ENCODE results near the gene MFAP3. TPM values are rescaled to one million over a fixed set of nuclear protein-coding genes. Genes with fewer than 3 reads are reported as not detected.

The MFAP3 gene
- total RNA-seq, 3 donors from 2014 or later (not counting 1 experiment from before 2014, with no cell fraction given) = 20.4 to 24.8 (median 22.7) TPM

DNA sequence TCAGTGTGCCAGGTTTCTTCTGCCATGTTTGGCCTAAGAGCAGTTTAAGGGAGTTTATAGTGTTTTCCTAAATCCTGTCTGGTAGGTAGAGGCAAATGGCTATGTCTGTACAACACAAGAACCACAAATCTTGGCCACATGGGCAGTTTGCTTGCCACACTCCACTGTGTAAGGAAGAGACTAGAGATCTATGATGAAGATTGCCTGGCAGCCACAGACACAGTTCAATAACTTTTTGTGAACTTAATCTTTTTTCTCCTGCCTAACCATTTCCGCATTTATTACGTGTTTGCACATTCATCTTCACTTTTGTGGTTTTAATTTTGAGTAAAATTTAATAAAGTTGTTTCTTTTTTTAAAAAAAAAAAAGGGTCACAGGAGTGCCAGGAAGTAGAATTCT lies 5.8 kb downstream of the MFAP3 start:
- ATAC-seq (peak; percentile 58 to 66 (median 64)), DNase-seq (no peak)
- Mint-ChIP-seq H3K4me3 (no peak overlapping the region), H3K9me3 (no peaks in the 10 kb centered on the region), H3K27me3 (ENCODE audit: low read depth in 2 of 2) (no peaks in the 10 kb centered on the region), H3K27ac (peak overlapping the region; percentile 68 to 76), H3K4me1 (peaks cover 70% of the 10 kb centered on the region in 2 donors), H3K36me3 (peaks cover 7% of the 10 kb centered on the region)
- Histone ChIP-seq H3K9me3 (ENCODE audit: control insufficient read depth, insufficient read depth, low read length) (no peaks in the 10 kb centered on the region), H3K4me3 (ENCODE audit: low read length) (no peak overlapping the region), H3K4me1 (ENCODE audit: control insufficient read depth, insufficient read depth, low read length) (peaks cover 4% of the 10 kb centered on the region), H3K27me3 (ENCODE audit: control insufficient read depth, insufficient read depth, low read length) (no peaks in the 10 kb centered on the region), H3K36me3 (ENCODE audit: control insufficient read depth, insufficient read depth, low read length) (peaks cover 10% of the 10 kb centered on the region), H3K27ac (ENCODE audit: low read length) (peak overlapping the region; percentile 26)
- TF ChIP-seq, protein P1, sequence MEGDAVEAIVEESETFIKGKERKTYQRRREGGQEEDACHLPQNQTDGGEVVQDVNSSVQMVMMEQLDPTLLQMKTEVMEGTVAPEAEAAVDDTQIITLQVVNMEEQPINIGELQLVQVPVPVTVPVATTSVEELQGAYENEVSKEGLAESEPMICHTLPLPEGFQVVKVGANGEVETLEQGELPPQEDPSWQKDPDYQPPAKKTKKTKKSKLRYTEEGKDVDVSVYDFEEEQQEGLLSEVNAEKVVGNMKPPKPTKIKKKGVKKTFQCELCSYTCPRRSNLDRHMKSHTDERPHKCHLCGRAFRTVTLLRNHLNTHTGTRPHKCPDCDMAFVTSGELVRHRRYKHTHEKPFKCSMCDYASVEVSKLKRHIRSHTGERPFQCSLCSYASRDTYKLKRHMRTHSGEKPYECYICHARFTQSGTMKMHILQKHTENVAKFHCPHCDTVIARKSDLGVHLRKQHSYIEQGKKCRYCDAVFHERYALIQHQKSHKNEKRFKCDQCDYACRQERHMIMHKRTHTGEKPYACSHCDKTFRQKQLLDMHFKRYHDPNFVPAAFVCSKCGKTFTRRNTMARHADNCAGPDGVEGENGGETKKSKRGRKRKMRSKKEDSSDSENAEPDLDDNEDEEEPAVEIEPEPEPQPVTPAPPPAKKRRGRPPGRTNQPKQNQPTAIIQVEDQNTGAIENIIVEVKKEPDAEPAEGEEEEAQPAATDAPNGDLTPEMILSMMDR (IDR thresholded peaks at IDR 0.05) = no peak
- intact Hi-C loops (cut with micrococcal nuclease) = no loop called here
- WGBS (ENCODE audit: insufficient coverage) = no CpG with 5 or more reads among the region's 2 CpGs

DNA sequence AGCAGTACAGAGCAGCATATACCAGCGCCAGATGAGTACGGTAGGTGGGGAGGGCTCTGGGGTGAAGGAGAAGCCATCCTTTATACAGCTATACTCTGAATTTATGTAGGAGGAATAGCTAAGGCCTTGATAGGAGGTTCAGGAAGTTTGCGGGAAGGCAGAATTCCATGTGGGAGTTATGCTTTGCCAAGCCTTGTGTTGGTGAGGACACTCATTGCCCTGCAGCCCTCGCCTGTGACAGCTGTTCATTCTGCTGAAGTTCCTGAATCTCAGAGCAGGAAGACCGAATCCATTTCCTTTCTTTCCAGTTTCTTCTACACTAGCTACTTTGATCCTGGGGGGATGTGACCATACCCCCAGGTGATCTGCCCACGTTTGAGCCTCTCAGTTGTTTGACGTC lies 7.7 kb downstream of the MFAP3 start:
- no peaks in the 10 kb centered on the region for H3K27me3 ChIP-seq (ENCODE audit: control insufficient read depth, insufficient read depth, low read length)
- H3K4me3 ChIP-seq (ENCODE audit: low read length) = no peak overlapping the region
- ATAC-seq = no peak
- no peak for DNase-seq
- TF ChIP-seq, protein P1 (IDR thresholded peaks at IDR 0.05) = no peak
- intact Hi-C loops (cut with micrococcal nuclease) = no loop called here
- H3K4me1 Mint-ChIP-seq = peaks cover 61 to 62% of the 10 kb centered on the region in 2 donors
- peaks cover 25% of the 10 kb centered on the region for H3K36me3 ChIP-seq (ENCODE audit: control insufficient read depth, insufficient read depth, low read length)
- no peaks in the 10 kb centered on the region for H3K9me3 Mint-ChIP-seq
- H3K36me3 Mint-ChIP-seq = peaks cover 11% of the 10 kb centered on the region
- peaks cover 4% of the 10 kb centered on the region for H3K4me1 ChIP-seq (ENCODE audit: control insufficient read depth, insufficient read depth, low read length)
- no peaks in the 10 kb centered on the region for H3K9me3 ChIP-seq (ENCODE audit: control insufficient read depth, insufficient read depth, low read length)
- H3K27me3 Mint-ChIP-seq (ENCODE audit: low read depth in 2 of 2) = no peaks in the 10 kb centered on the region
- WGBS (ENCODE audit: insufficient coverage) = 92% methylated on average over 7 of the region's 7 CpGs
- H3K27ac Mint-ChIP-seq = peak overlapping the region; percentile 52 to 74
- H3K27ac ChIP-seq (ENCODE audit: low read length) = no peak overlapping the region
- no peak overlapping the region for H3K4me3 Mint-ChIP-seq

DNA sequence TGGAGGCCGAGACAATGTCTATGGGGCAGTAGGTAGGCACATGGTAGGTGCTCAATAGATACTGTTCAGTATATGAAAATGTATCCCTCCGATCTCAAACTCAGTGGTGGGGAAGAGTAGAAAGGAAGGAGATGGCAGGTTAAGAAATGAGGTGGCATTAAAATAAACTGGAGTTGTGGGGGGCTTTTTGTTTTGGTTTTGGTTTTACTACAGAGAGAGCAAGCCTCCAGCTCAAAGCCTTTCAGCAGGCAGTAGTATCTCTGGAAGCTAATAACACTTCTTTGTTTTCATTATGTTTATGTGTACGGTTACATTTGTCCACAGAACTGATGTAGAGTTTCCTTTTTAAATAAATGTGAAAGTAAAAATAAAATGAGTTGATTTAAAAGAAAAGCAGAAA lies 8.6 kb downstream of the MFAP3 start:
- Mint-ChIP-seq H3K27me3 (ENCODE audit: low read depth in 2 of 2) (no peaks in the 10 kb centered on the region), H3K9me3 (no peaks in the 10 kb centered on the region), H3K4me3 (no peak overlapping the region), H3K4me1 (peaks cover 53 to 54% of the 10 kb centered on the region in 2 donors), H3K27ac (peak overlapping the region; percentile 52 to 74), H3K36me3 (peaks cover 11% of the 10 kb centered on the region)
- DNase-seq = no peak
- no peak for ATAC-seq
- WGBS (ENCODE audit: insufficient coverage) = 77% methylated on average over 3 of the region's 3 CpGs
- no peak overlapping the region for H3K4me3 ChIP-seq (ENCODE audit: low read length)
- peaks cover 31% of the 10 kb centered on the region for H3K36me3 ChIP-seq (ENCODE audit: control insufficient read depth, insufficient read depth, low read length)
- no peaks in the 10 kb centered on the region for H3K27me3 ChIP-seq (ENCODE audit: control insufficient read depth, insufficient read depth, low read length)
- no peaks in the 10 kb centered on the region for H3K9me3 ChIP-seq (ENCODE audit: control insufficient read depth, insufficient read depth, low read length)
- peaks cover 4% of the 10 kb centered on the region for H3K4me1 ChIP-seq (ENCODE audit: control insufficient read depth, insufficient read depth, low read length)
- TF ChIP-seq, protein P1 (IDR thresholded peaks at IDR 0.05) = no peak
- H3K27ac ChIP-seq (ENCODE audit: low read length) = no peak overlapping the region
- intact Hi-C loops (cut with micrococcal nuclease) = no loop called here

DNA sequence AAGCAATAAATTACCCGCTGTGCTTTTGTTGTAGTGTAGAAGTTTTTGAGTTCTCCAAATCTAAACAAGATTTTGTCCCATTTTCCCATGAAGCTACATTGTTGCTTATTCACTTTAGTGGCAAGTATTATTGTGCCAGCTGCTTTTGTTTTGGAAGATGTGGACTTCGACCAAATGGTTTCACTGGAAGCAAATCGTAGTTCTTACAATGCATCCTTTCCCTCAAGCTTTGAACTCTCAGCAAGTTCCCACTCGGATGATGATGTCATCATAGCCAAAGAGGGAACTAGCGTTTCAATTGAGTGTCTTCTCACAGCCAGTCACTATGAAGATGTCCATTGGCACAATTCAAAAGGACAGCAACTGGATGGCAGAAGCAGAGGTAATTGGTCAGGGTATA lies 10.9 kb downstream of the MFAP3 start:
- Mint-ChIP-seq H3K27ac (peak overlapping the region in 1 of 2 donors; percentile 64), H3K9me3 (no peaks in the 10 kb centered on the region), H3K27me3 (ENCODE audit: low read depth in 2 of 2) (no peaks in the 10 kb centered on the region), H3K4me1 (peaks cover 36 to 40% of the 10 kb centered on the region in 2 donors), H3K36me3 (peaks cover 21% of the 10 kb centered on the region), H3K4me3 (no peak overlapping the region)
- H3K36me3 ChIP-seq (ENCODE audit: control insufficient read depth, insufficient read depth, low read length) = peaks cover 46% of the 10 kb centered on the region
- no peaks in the 10 kb centered on the region for H3K27me3 ChIP-seq (ENCODE audit: control insufficient read depth, insufficient read depth, low read length)
- TF ChIP-seq, protein P1 (IDR thresholded peaks at IDR 0.05) = no peak
- H3K27ac ChIP-seq (ENCODE audit: low read length) = no peak overlapping the region
- no peak overlapping the region for H3K4me3 ChIP-seq (ENCODE audit: low read length)
- ATAC-seq (no peak), DNase-seq (no peak)
- intact Hi-C loops (cut with micrococcal nuclease) = no loop called here
- H3K9me3 ChIP-seq (ENCODE audit: control insufficient read depth, insufficient read depth, low read length) = no peaks in the 10 kb centered on the region
- peaks cover under 1% of the 10 kb centered on the region for H3K4me1 ChIP-seq (ENCODE audit: control insufficient read depth, insufficient read depth, low read length)
- WGBS (ENCODE audit: insufficient coverage) = 96% methylated on average over 4 of the region's 5 CpGs
